WTC11 (cell line): ENCODE results near the gene PLCL2. TPM values are rescaled to one million over a fixed set of nuclear protein-coding genes. Genes with fewer than 3 reads are reported as not detected.

Experiments
- ATAC-seq: fragments of 200-7000 bp; cut with Tn5 transposase; 2 replicates; pipeline ENCODE4 v1.10.0; 2021; ENCODE audit warnings: mild to moderate bottlenecking, moderate library complexity
- CTCF ChIA-PET: fragments of 300-600 bp; sonication (Branson Sonifier 250); formaldehyde crosslinking; loops from one replicate; lab custom pipeline; 2021; ENCODE audit warnings: antibody characterized with exemption; lab: Charles Lee
- POLR2A ChIA-PET: fragments of 350-600 bp; sonication (Branson Sonifier 250); formaldehyde crosslinking; loops from one replicate; lab custom pipeline; 2021; ENCODE audit warnings: antibody characterized with exemption; lab: Charles Lee
- DNase-seq: peaks from one replicate; pipeline ENCODE4 v3.0.0; 2021; ENCODE audit warnings: low spot score
- H3K27ac Mint-ChIP-seq: 2 replicates; pipeline ENCODE4 v1.8.0; 2021; ENCODE audit warnings: mixed read lengths
- H3K27me3 Mint-ChIP-seq: 2 replicates; pipeline ENCODE4 v1.8.0; 2021; ENCODE audit warnings: low read depth, mild to moderate bottlenecking, moderate library complexity, mixed read lengths
- H3K36me3 Mint-ChIP-seq: 2 replicates; pipeline ENCODE4 v1.8.0; 2021; ENCODE audit warnings: mixed read lengths
- H3K4me1 Mint-ChIP-seq: 2 replicates; pipeline ENCODE4 v1.8.0; 2022; ENCODE audit warnings: mixed read lengths
- H3K4me3 Mint-ChIP-seq: 2 replicates; pipeline ENCODE4 v1.8.0; 2021; ENCODE audit warnings: mild to moderate bottlenecking, moderate library complexity, mixed read lengths
- H3K9me3 Mint-ChIP-seq: 2 replicates; pipeline ENCODE4 v1.8.0; 2021; ENCODE audit warnings: mixed read lengths
- CBFB ChIP-seq: sonication (generic); formaldehyde crosslinking; IDR thresholded peaks from 2 replicates; pipeline ENCODE4 v1.8.1; 2022; ENCODE audit warnings: mild to moderate bottlenecking, low read depth, missing genetic modification reagents
- CTCF ChIP-seq: fragments of 200-600 bp; IDR thresholded peaks from 2 replicates; pipeline ENCODE4 v1.8.0; 2022; ENCODE audit warnings: antibody characterized with exemption
- E2F5 ChIP-seq: sonication (generic); formaldehyde crosslinking; IDR thresholded peaks from 2 replicates; pipeline ENCODE4 v1.8.1; 2022; ENCODE audit warnings: mild to moderate bottlenecking, moderate library complexity, missing genetic modification reagents
- ERG ChIP-seq: fragments of 250-450 bp; sonication (Bioruptor Pico); IDR thresholded peaks from 2 replicates; pipeline ENCODE4 v1.8.0; 2021; ENCODE audit warnings: mild to moderate bottlenecking
- ETV6 ChIP-seq: sonication (generic); formaldehyde crosslinking; IDR thresholded peaks from 2 replicates; pipeline ENCODE4 v1.8.1; 2022; ENCODE audit warnings: mild to moderate bottlenecking, missing genetic modification reagents
- FOXP4 ChIP-seq: sonication (generic); formaldehyde crosslinking; IDR thresholded peaks from 2 replicates; pipeline ENCODE4 v1.8.0; 2022; ENCODE audit warnings: mild to moderate bottlenecking, missing genetic modification reagents
- GTF2I ChIP-seq: fragments of 250-450 bp; sonication (Bioruptor Pico); conservative IDR thresholded peaks from 2 replicates; pipeline ENCODE4 v1.4.0; 2021; ENCODE audit warnings: mild to moderate bottlenecking
- IRF1 ChIP-seq: sonication (generic); formaldehyde crosslinking; IDR thresholded peaks from 2 replicates; pipeline ENCODE4 v1.8.0; 2023; ENCODE audit warnings: missing genetic modification reagents
- KAT7 ChIP-seq: sonication (generic); formaldehyde crosslinking; IDR thresholded peaks from 2 replicates; pipeline ENCODE4 v1.8.1; 2023; ENCODE audit warnings: missing genetic modification reagents, mild to moderate bottlenecking, borderline replicate concordance
- MAX ChIP-seq: sonication (generic); formaldehyde crosslinking; IDR thresholded peaks from 2 replicates; pipeline ENCODE4 v1.8.0; 2022; ENCODE audit warnings: mild to moderate bottlenecking, missing genetic modification reagents
- MXD4 ChIP-seq: fragments of 250-450 bp; sonication (Bioruptor Pico); IDR thresholded peaks from 2 replicates; pipeline ENCODE4 v1.8.0; 2021; ENCODE audit warnings: mild to moderate bottlenecking, moderate library complexity, borderline replicate concordance
- MYBL2 ChIP-seq: sonication (generic); formaldehyde crosslinking; IDR thresholded peaks from 2 replicates; pipeline ENCODE4 v1.8.1; 2023; ENCODE audit warnings: mild to moderate bottlenecking, moderate library complexity, missing genetic modification reagents
- NR1H2 ChIP-seq: sonication (generic); formaldehyde crosslinking; IDR thresholded peaks from 2 replicates; pipeline ENCODE4 v1.9.0; 2021; ENCODE audit warnings: mild to moderate bottlenecking, moderate library complexity, missing genetic modification reagents
- PRDM15 ChIP-seq: sonication (generic); formaldehyde crosslinking; IDR thresholded peaks from 2 replicates; pipeline ENCODE4 v1.8.0; 2022; ENCODE audit warnings: missing genetic modification reagents
- TCF7 ChIP-seq: sonication (generic); formaldehyde crosslinking; IDR thresholded peaks from 2 replicates; pipeline ENCODE4 v1.8.0; 2022; ENCODE audit warnings: mild to moderate bottlenecking, low read depth, missing genetic modification reagents, moderate library complexity
- TEAD4 ChIP-seq: sonication (generic); formaldehyde crosslinking; IDR thresholded peaks from 2 replicates; pipeline ENCODE4 v1.8.0; 2022; ENCODE audit warnings: mild to moderate bottlenecking, missing genetic modification reagents
- TP53 ChIP-seq: sonication (generic); formaldehyde crosslinking; IDR thresholded peaks from 2 replicates; pipeline ENCODE4 v1.8.1; 2023; ENCODE audit warnings: mild to moderate bottlenecking, missing genetic modification reagents
- USF1 ChIP-seq: sonication (generic); formaldehyde crosslinking; IDR thresholded peaks from 2 replicates; pipeline ENCODE4 v1.8.0; 2022; ENCODE audit warnings: mild to moderate bottlenecking, missing genetic modification reagents
- ZBTB43 ChIP-seq: sonication (generic); formaldehyde crosslinking; IDR thresholded peaks from 2 replicates; pipeline ENCODE4 v1.8.1; 2023; ENCODE audit warnings: mild to moderate bottlenecking, missing genetic modification reagents
- ZNF219 ChIP-seq: sonication (generic); formaldehyde crosslinking; IDR thresholded peaks from 2 replicates; pipeline ENCODE4 v1.8.0; 2023; ENCODE audit warnings: missing genetic modification reagents, mild to moderate bottlenecking, borderline replicate concordance
- ZNF232 ChIP-seq: sonication (generic); formaldehyde crosslinking; IDR thresholded peaks from 2 replicates; pipeline ENCODE4 v1.8.0; 2022; ENCODE audit warnings: mild to moderate bottlenecking, missing genetic modification reagents
- ZNF416 ChIP-seq: fragments of 250-450 bp; sonication (Bioruptor Pico); IDR thresholded peaks from 2 replicates; pipeline ENCODE4 v1.9.0; 2021; ENCODE audit warnings: mild to moderate bottlenecking, inconsistent platforms
- ZNF671 ChIP-seq: fragments of 250-450 bp; sonication (Bioruptor Pico); IDR thresholded peaks from 2 replicates; pipeline ENCODE4 v1.8.0; 2021; ENCODE audit warnings: mild to moderate bottlenecking
- total RNA-seq: library from RNA; stranded (reverse); gene quantifications from 3 replicates; pipeline ENCODE4 v1.2.3, GENCODE V29; 2021

The PLCL2 gene
- total RNA-seq, 1 experiment from 2014 or later = 11.8 TPM

- Mint-ChIP-seq H3K27me3 (peaks cover 4% of the 10 kb centered on the region; the same call in 1 of the 2 replicates), H3K4me1 (peaks cover 8% of the 10 kb centered on the region), H3K4me3 (no peak overlapping the region), H3K36me3 (no peaks in the 10 kb centered on the region), H3K9me3 (peaks cover 21% of the 10 kb centered on the region), H3K27ac (no peak overlapping the region)
- TF ChIP-seq CTCF (no peak), FOXP4 (no peak), ERG (CRISPR knock-in tag) (no peak), IRF1 (CRISPR knock-in tag) (no peak), NR1H2 (CRISPR knock-in tag) (no peak)
- ChIA-PET CTCF (no interaction called here), POLR2A (no interaction called here)
- ATAC-seq (no peak), DNase-seq (no peak)
These were observed 250.9 kb downstream of the PLCL2 start for GRCh38 chr3:17135696-17136095.

GRCh38 chr3:17136136-17136721, 251.5 kb downstream of the PLCL2 start:
- H3K9me3 Mint-ChIP-seq = peaks cover 21% of the 10 kb centered on the region
- no peak overlapping the region for H3K27ac Mint-ChIP-seq
- H3K27me3 Mint-ChIP-seq = peaks cover 4% of the 10 kb centered on the region; the same call in 1 of the 2 replicates
- DNase-seq (no peak), ATAC-seq (no peak)
- no peak for TF ChIP-seq USF1 (CRISPR knock-in tag)
- no peak for TF ChIP-seq ETV6
- TF ChIP-seq CBFB (CRISPR knock-in tag) = no peak
- no peak for TF ChIP-seq MXD4 (CRISPR knock-in tag)
- TF ChIP-seq MAX (CRISPR knock-in tag) = no peak
- no peak for TF ChIP-seq E2F5 (CRISPR knock-in tag)
- TF ChIP-seq PRDM15 = no peak
- TF ChIP-seq ZNF232 (CRISPR knock-in tag) = no peak
- TF ChIP-seq GTF2I (CRISPR knock-in tag) = no peak
- TF ChIP-seq ZNF416 = no peak
- no peak for TF ChIP-seq TCF7
- no peak for TF ChIP-seq TP53 (CRISPR knock-in tag)
- TF ChIP-seq MYBL2 (CRISPR knock-in tag) = no peak
- TF ChIP-seq KAT7 (CRISPR knock-in tag) = no peak
- no peak for TF ChIP-seq ZBTB43
- no peak for TF ChIP-seq ZNF219 (CRISPR knock-in tag)
- TF ChIP-seq ZNF671 = no peak
- TF ChIP-seq TEAD4 (CRISPR knock-in tag) = no peak
- H3K4me3 Mint-ChIP-seq = no peak overlapping the region
- CTCF ChIA-PET = no interaction called here
- POLR2A ChIA-PET = no interaction called here
- no peaks in the 10 kb centered on the region for H3K36me3 Mint-ChIP-seq
- H3K4me1 Mint-ChIP-seq = peaks cover 8% of the 10 kb centered on the region
